ENCODE measurements around the gene ROCK2. TPM values are rescaled to one million over a fixed set of nuclear protein-coding genes. Genes with fewer than 3 reads are reported as not detected.

The ROCK2 gene
- total and polyA plus RNA-seq, 8 donors: 49.4 to 61.5 (median 58.8) TPM

- peaks cover 0 to 10% of the 10 kb centered on the region in 2 donors for H3K9me3 ChIP-seq
- no peak overlapping the region for H3K4me3 ChIP-seq
- intact Hi-C loops (cut with DNase I): no loop called here
- H3K4me1 ChIP-seq: peaks cover 0 to 42% of the 10 kb centered on the region in 2 donors
- no peak for TF ChIP-seq CTCF (IDR thresholded peaks at IDR 0.05)
- H3K27me3 ChIP-seq: no peaks in the 10 kb centered on the region
- ATAC-seq (no peak), DNase-seq (no peak)
- no peak overlapping the region for H3K27ac ChIP-seq
- peaks cover 0 to 18% of the 10 kb centered on the region in 2 donors for H3K36me3 ChIP-seq
Measured at GRCh38 chr2:11286323-11286722, 58.1 kb downstream of the ROCK2 start.

- ATAC-seq (no peak), DNase-seq (no peak)
- peaks cover 0 to 10% of the 10 kb centered on the region in 2 donors for H3K9me3 ChIP-seq
- no peaks in the 10 kb centered on the region for H3K27me3 ChIP-seq
- no peak overlapping the region for H3K27ac ChIP-seq
- intact Hi-C loops (cut with DNase I): no loop called here
- peaks cover 0 to 41% of the 10 kb centered on the region in 2 donors for H3K4me1 ChIP-seq
- no peak overlapping the region for H3K4me3 ChIP-seq
- peaks cover 0 to 18% of the 10 kb centered on the region in 2 donors for H3K36me3 ChIP-seq
- no peak for TF ChIP-seq CTCF (IDR thresholded peaks at IDR 0.05)
Measured at GRCh38 chr2:11285499-11285898, 58.9 kb downstream of the ROCK2 start.

- TF ChIP-seq CTCF (IDR thresholded peaks at IDR 0.05): no peak
- intact Hi-C loops (cut with DNase I): no loop called here
- H3K27ac ChIP-seq: peak overlapping the region in 1 of 2 donors; percentile 24
- peaks cover 0 to 10% of the 10 kb centered on the region in 2 donors for H3K4me1 ChIP-seq
- ATAC-seq: no peak
- H3K27me3 ChIP-seq: no peaks in the 10 kb centered on the region
- H3K4me3 ChIP-seq: no peak overlapping the region
- peaks cover 0 to 18% of the 10 kb centered on the region in 2 donors for H3K36me3 ChIP-seq
- H3K9me3 ChIP-seq: peaks cover 0 to 10% of the 10 kb centered on the region in 2 donors
- no peak for DNase-seq
Measured at GRCh38 chr2:11281186-11281585, 63.2 kb downstream of the ROCK2 start.

GRCh38 chr2:11280713-11281112 is 63.7 kb downstream of the ROCK2 start:
- no peak for TF ChIP-seq CTCF (IDR thresholded peaks at IDR 0.05)
- H3K27me3 ChIP-seq: no peaks in the 10 kb centered on the region
- peak overlapping the region in 1 of 2 donors; percentile 24 for H3K27ac ChIP-seq
- no peak for ATAC-seq
- H3K9me3 ChIP-seq: peaks cover 0 to 10% of the 10 kb centered on the region in 2 donors
- H3K4me1 ChIP-seq: peaks cover 0 to 10% of the 10 kb centered on the region in 2 donors
- intact Hi-C loops (cut with DNase I): no loop called here
- no peak for DNase-seq
- H3K4me3 ChIP-seq: no peak overlapping the region
- H3K36me3 ChIP-seq: peaks cover 0 to 18% of the 10 kb centered on the region in 2 donors

- peaks cover 0 to 10% of the 10 kb centered on the region in 2 donors for H3K36me3 ChIP-seq
- H3K9me3 ChIP-seq: peaks cover 0 to 10% of the 10 kb centered on the region in 2 donors
- H3K27me3 ChIP-seq: no peaks in the 10 kb centered on the region
- intact Hi-C loops (cut with DNase I): no loop called here
- peaks cover 0 to 10% of the 10 kb centered on the region in 2 donors for H3K4me1 ChIP-seq
- no peak overlapping the region for H3K27ac ChIP-seq
- no peak overlapping the region for H3K4me3 ChIP-seq
- TF ChIP-seq CTCF (IDR thresholded peaks at IDR 0.05): no peak
- no peak for ATAC-seq
- DNase-seq: no peak
Measured at GRCh38 chr2:11279398-11279797, 65.0 kb downstream of the ROCK2 start.

Measured in left lung (tissue), 10 donors.